Testis (tissue), 3 donors: ENCODE results near the gene PIP4P1. TPM values are rescaled to one million over a fixed set of nuclear protein-coding genes. Genes with fewer than 3 reads are reported as not detected.

Experiments
- DNase-seq: peaks from one replicate; pipeline ENCODE4 v3.0.0-alpha.2; 2019
- H3K27ac ChIP-seq, 2 donors: fragments of 200-600 bp; sonication (generic); one replicate each; pipeline ENCODE4 v1.5.1; 2019
- H3K27me3 ChIP-seq: fragments of 200-600 bp; sonication (generic); one replicate; pipeline ENCODE4 v1.5.1; 2019
- H3K36me3 ChIP-seq: fragments of 200-600 bp; sonication (generic); one replicate; pipeline ENCODE4 v1.5.1; 2017; ENCODE audit warnings: low read depth; ENCODE audit errors: missing control alignments
- H3K4me1 ChIP-seq: fragments of 200-600 bp; sonication (generic); one replicate; pipeline ENCODE4 v1.5.1; 2019
- H3K4me3 ChIP-seq, 2 donors: fragments of 200-600 bp; sonication (generic); one replicate each; pipeline ENCODE4 v1.5.1; 2017 to 2019
- H3K9me3 ChIP-seq: fragments of 200-600 bp; sonication (generic); one replicate; pipeline ENCODE4 v1.5.1; 2017
- POLR2A ChIP-seq: fragments of 450-650 bp; IDR thresholded peaks from one replicate; pipeline ENCODE4 v1.6.1; 2017; ENCODE audit warnings: antibody characterized with exemption, mild to moderate bottlenecking, moderate library complexity
- WGBS, 2 donors: methylation state at CpG; one replicate each; pipeline ENCODE4 v1.1.5; 2018; 5-methylcytosine and 5-hydroxymethylcytosine counted together
- intact Hi-C: fragments of 100-400 bp; cut with DNase I; formaldehyde crosslinking; loops from one replicate; pipeline ENCODE4 v1.15.1; 2023; ENCODE audit warnings: low total_unique reads
- polyA plus RNA-seq: library from polyadenylated mRNA; stranded (reverse); fragments of 350-450 nt; fragmentation: Illumina TruSeq; extraction: RNeasy Lipid Tissue Mini Kit (QIAGEN cat#74804); gene quantifications from one replicate; pipeline ENCODE4 v1.2.3, GENCODE V29; 2014; ENCODE audit warnings: low read depth, low replicate concordance; ENCODE audit not compliant: insufficient read depth
- total RNA-seq, 2 donors: library from RNA; depleted of rRNA; stranded (reverse); fragments of >200 nt; gene quantifications; one replicate each; pipeline ENCODE4 v1.2.3, GENCODE V29; 2016
- TF ChIP-seq, protein P1 (sequence below), 3 experiments: fragments of 450-650 bp in 2 of 3; fragments of 200-600 bp in 1 of 3; sonication (generic) in 1 of 3; IDR thresholded peaks; one replicate each; pipeline ENCODE4 v1.5.1; 2016 to 2019; ENCODE audit warnings: antibody characterized with exemption in 3 of 3, mild to moderate bottlenecking in 2 of 3, moderate library complexity in 1 of 3

Gene PIP4P1
- total and polyA plus RNA-seq, 3 donors from 2014 or later = 33.4 to 50.8 (median 38.8) TPM

DNA sequence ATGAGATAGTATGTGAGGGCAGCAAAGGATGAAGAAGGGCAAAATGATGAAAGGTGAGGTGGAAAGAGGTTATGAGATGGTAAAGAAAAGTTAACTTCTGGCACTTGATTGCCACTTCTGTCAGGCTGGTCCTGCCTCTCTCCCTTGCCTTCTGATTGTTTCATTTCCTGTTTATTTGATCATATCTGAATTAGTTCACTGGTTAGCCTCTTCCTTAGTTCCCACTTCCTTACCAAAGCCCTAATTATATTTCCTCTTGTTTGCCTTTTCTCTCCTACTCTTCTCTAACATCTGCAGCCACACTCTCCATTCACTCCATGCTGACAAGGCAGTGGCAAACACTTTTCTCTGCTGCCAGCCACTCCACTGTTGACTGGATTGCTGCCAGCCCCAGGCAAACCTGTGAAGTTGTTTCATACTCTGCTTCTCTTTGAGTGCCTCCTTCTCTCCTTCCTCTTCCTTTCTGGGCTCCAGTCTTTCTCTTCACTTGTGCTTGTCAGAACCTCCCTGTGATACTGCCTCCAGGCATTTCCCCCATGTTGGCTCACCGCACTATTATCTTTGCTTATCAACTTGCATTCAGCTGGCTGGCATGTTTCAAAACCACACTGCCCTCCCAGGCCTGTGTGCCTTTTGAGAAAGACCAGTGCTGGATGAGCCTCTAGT is 16.1 kb upstream of the PIP4P1 start:
- Histone ChIP-seq H3K36me3 (no peaks in the 10 kb centered on the region), H3K27me3 (no peaks in the 10 kb centered on the region), H3K27ac (peak overlapping the region; percentile 44 to 53), H3K4me1 (peaks cover 12% of the 10 kb centered on the region), H3K9me3 (no peaks in the 10 kb centered on the region), H3K4me3 (no peak overlapping the region)
- TF ChIP-seq POLR2A = no peak
- TF ChIP-seq, protein P1, sequence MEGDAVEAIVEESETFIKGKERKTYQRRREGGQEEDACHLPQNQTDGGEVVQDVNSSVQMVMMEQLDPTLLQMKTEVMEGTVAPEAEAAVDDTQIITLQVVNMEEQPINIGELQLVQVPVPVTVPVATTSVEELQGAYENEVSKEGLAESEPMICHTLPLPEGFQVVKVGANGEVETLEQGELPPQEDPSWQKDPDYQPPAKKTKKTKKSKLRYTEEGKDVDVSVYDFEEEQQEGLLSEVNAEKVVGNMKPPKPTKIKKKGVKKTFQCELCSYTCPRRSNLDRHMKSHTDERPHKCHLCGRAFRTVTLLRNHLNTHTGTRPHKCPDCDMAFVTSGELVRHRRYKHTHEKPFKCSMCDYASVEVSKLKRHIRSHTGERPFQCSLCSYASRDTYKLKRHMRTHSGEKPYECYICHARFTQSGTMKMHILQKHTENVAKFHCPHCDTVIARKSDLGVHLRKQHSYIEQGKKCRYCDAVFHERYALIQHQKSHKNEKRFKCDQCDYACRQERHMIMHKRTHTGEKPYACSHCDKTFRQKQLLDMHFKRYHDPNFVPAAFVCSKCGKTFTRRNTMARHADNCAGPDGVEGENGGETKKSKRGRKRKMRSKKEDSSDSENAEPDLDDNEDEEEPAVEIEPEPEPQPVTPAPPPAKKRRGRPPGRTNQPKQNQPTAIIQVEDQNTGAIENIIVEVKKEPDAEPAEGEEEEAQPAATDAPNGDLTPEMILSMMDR (IDR thresholded peaks at IDR 0.05) = no peak
- WGBS, 2 donors = 29 to 52% methylated on average over 1 of the region's 1 CpG
- DNase-seq = peak; percentile 55
- intact Hi-C loops = no loop called here

DNA sequence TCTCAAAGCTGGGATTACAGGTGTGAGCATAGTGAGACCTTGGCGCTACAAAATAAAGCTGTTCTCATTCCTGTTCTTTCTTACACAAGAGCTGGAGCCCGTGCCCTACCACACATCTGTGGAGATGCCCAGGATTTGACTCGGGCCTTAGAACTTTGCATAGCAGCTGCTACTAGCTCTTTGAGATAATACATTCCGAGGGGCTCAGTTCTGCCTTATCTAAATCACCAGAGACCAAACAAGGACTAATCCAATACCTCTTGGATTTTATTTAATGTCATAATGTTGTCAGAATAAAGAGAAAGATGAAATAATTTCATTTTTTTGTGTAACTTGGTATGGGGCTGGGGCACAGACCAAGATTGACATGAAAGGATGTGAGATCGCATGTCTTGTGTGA is 15.5 kb upstream of the PIP4P1 start:
- Histone ChIP-seq H3K36me3 (no peaks in the 10 kb centered on the region), H3K27ac (peak overlapping the region in 1 of 2 donors; percentile 53), H3K4me1 (peaks cover 12% of the 10 kb centered on the region), H3K9me3 (no peaks in the 10 kb centered on the region), H3K27me3 (no peaks in the 10 kb centered on the region), H3K4me3 (no peak overlapping the region)
- no peak for DNase-seq
- 82 to 84% methylated on average over 5 of the region's 5 CpGs for WGBS, 2 donors
- no peak for TF ChIP-seq POLR2A
- TF ChIP-seq, protein P1 (IDR thresholded peaks at IDR 0.05) = no peak
- intact Hi-C loops = no loop called here

DNA sequence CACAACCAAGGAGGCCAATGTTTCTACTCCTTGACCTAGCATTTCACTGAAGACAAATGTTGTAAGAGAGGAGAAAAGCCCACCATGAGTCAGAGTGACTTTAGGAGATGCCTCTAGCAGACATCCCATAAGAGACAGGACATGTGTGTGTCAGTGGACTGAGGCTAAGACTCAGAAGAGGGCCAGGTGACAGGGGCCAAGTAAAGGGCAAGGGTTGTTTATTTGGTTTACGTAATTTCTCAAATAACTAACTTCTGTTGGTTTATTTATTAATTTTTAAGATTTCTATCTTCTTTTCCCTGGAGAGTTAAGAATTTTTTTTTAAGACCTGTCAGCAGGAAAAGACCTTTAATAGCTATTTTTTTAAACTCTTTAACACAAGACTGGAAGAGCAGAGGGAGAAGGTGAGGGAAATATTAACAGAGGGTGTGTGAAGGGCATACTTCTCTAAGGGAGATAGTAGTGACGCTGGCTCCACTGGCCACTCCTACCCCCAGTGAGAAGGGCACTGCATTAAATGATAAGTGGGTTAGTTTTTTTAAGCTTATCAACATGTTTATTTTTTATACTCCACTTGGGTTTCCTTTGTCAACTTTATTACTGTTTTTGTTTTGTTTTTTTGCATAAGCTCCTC is 11.4 kb upstream of the PIP4P1 start:
- Histone ChIP-seq H3K9me3 (no peaks in the 10 kb centered on the region), H3K27me3 (no peaks in the 10 kb centered on the region), H3K27ac (no peak overlapping the region), H3K4me3 (no peak overlapping the region), H3K36me3 (no peaks in the 10 kb centered on the region), H3K4me1 (peaks cover 7% of the 10 kb centered on the region)
- TF ChIP-seq POLR2A = no peak
- TF ChIP-seq, protein P1 (IDR thresholded peaks at IDR 0.05) = no peak
- WGBS, 2 donors = 80 to 88% methylated on average over 2 of the region's 2 CpGs
- no peak for DNase-seq
- intact Hi-C loops = no loop called here

DNA sequence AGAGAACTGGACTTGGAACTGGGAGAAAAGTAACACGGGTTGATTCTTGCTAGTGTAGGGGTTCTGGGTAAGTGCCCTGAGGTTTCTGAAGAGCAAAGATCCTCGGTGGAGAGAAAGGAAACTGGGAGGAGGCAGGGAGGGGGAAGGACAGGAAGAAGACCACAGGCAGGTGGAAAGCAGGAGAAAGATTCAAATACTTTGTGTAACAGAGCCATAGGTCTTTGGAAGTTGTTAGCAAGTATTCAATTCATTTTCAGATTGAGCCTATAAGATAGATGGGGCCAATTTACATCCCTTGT is 9.3 kb upstream of the PIP4P1 start:
- 2 to 3% methylated on average over 2 of the region's 2 CpGs for WGBS, 2 donors
- no peak overlapping the region for H3K4me3 ChIP-seq
- intact Hi-C loops = no loop called here
- H3K27me3 ChIP-seq = no peaks in the 10 kb centered on the region
- no peak for TF ChIP-seq POLR2A
- TF ChIP-seq, protein P1 (IDR thresholded peaks at IDR 0.05) = no peak
- no peak overlapping the region for H3K27ac ChIP-seq
- H3K36me3 ChIP-seq = no peaks in the 10 kb centered on the region
- no peak for DNase-seq
- no peaks in the 10 kb centered on the region for H3K4me1 ChIP-seq
- no peaks in the 10 kb centered on the region for H3K9me3 ChIP-seq
